ENCODE results near the gene GRM1.

Gene GRM1

GRCh38 chr6:146281651-146282362, 252.9 kb downstream of the GRM1 start:
- DNase-seq = no peak

- no peak for DNase-seq
Measured at GRCh38 chr6:146282837-146283236, 254.0 kb downstream of the GRM1 start.

GRCh38 chr6:146284311-146284710, 255.4 kb downstream of the GRM1 start:
- no peak for DNase-seq

GRCh38 chr6:146286961-146287360, 258.1 kb downstream of the GRM1 start:
- DNase-seq = no peak

- no peak for DNase-seq
Measured at GRCh38 chr6:146287691-146288369, 259.0 kb downstream of the GRM1 start.

- DNase-seq = no peak
Measured at GRCh38 chr6:146289816-146290588, 261.1 kb downstream of the GRM1 start.

GRCh38 chr6:146290589-146290901, 261.7 kb downstream of the GRM1 start:
- no peak for DNase-seq

- no peak for DNase-seq
Measured at GRCh38 chr6:146292506-146292905, 263.6 kb downstream of the GRM1 start.

- no peak for DNase-seq
Measured at GRCh38 chr6:146295695-146296094, 266.8 kb downstream of the GRM1 start.

GRCh38 chr6:146297815-146298214, 269.0 kb downstream of the GRM1 start:
- no peak for DNase-seq

GRCh38 chr6:146300521-146300920, 271.7 kb downstream of the GRM1 start:
- no peak for DNase-seq

GRCh38 chr6:146301764-146302163, 272.9 kb downstream of the GRM1 start:
- DNase-seq = no peak

- DNase-seq = no peak
Measured at GRCh38 chr6:146302994-146303393, 274.1 kb downstream of the GRM1 start.

- no peak for DNase-seq
Measured at GRCh38 chr6:146304181-146304580, 275.3 kb downstream of the GRM1 start.

- no peak for DNase-seq
Measured at GRCh38 chr6:146305092-146305491, 276.2 kb downstream of the GRM1 start.

GRCh38 chr6:146305951-146306350, 277.1 kb downstream of the GRM1 start:
- no peak for DNase-seq

GRCh38 chr6:146310628-146311027, 281.8 kb downstream of the GRM1 start:
- DNase-seq = no peak

GRCh38 chr6:146311079-146311478, 282.2 kb downstream of the GRM1 start:
- no peak for DNase-seq

- no peak for DNase-seq
Measured at GRCh38 chr6:146312608-146313007, 283.7 kb downstream of the GRM1 start.

GRCh38 chr6:146315381-146316174, 286.7 kb downstream of the GRM1 start:
- DNase-seq = no peak

GRCh38 chr6:146316175-146316495, 287.3 kb downstream of the GRM1 start:
- no peak for DNase-seq

- DNase-seq = no peak
Measured at GRCh38 chr6:146331013-146331412, 302.2 kb downstream of the GRM1 start.

GRCh38 chr6:146335336-146335735, 306.5 kb downstream of the GRM1 start:
- no peak for DNase-seq
